Caco-2 (cell line): ENCODE results near the gene ARHGAP45. TPM values are rescaled to one million over a fixed set of nuclear protein-coding genes. Genes with fewer than 3 reads are reported as not detected.

Experiments
- BruUV-seq: library from RNA; stranded (reverse); fragments of 400-500 nt; replicated peaks from 2 replicates; lab custom pipeline; 2021; lab: Mats Ljungman, UMichigan
- CTCF ChIA-PET: fragments of 300-600 bp; sonication (Branson Sonifier 250); formaldehyde crosslinking; loops from one replicate; lab custom pipeline; 2022; ENCODE audit warnings: antibody characterized with exemption; lab: Charles Lee
- POLR2A ChIA-PET: fragments of 300-600 bp; sonication (Branson Sonifier 250); formaldehyde crosslinking; loops from one replicate; lab custom pipeline; 2022; ENCODE audit warnings: antibody characterized with exemption; lab: Charles Lee
- DNase-seq, 2 experiments: peaks; one replicate each; pipeline versions ENCODE4 v3.0.0 to v3.0.0-alpha.2; 2020 to 2022
- H3K27me3 ChIP-seq: replicated peaks from 2 replicates; pipeline ENCODE4 v1.6.0; 2011; ENCODE audit warnings: low read length; ENCODE audit not compliant: control insufficient read depth, insufficient read depth
- H3K36me3 ChIP-seq: 2 replicates; pipeline ENCODE4 v1.5.1; 2011; ENCODE audit warnings: low read length; ENCODE audit not compliant: control insufficient read depth, insufficient read depth
- H3K4me1 ChIP-seq: fragments of 250-450 bp; sonication (Bioruptor Pico); 2 replicates; pipeline ENCODE4 v1.5.1; 2020; ENCODE audit warnings: mild to moderate bottlenecking
- H3K4me3 ChIP-seq: 2 replicates; pipeline ENCODE4 v1.5.1; 2011; ENCODE audit warnings: low read depth, mild to moderate bottlenecking, control low read depth, low read length
- H3K9me3 ChIP-seq: fragments of 250-450 bp; sonication (Bioruptor Pico); 2 replicates; pipeline ENCODE4 v1.5.1; 2020; ENCODE audit warnings: mild to moderate bottlenecking, moderate library complexity
- H3K27ac Mint-ChIP-seq: one replicate; pipeline ENCODE4 v1.8.0; 2022; ENCODE audit warnings: mixed read lengths; ENCODE audit not compliant: unreplicated experiment
- H3K27me3 Mint-ChIP-seq: one replicate; pipeline ENCODE4 v1.8.0; 2022; ENCODE audit warnings: mixed read lengths; ENCODE audit not compliant: insufficient read depth, unreplicated experiment
- H3K36me3 Mint-ChIP-seq: one replicate; pipeline ENCODE4 v1.8.0; 2022; ENCODE audit warnings: mild to moderate bottlenecking, mixed read lengths; ENCODE audit not compliant: insufficient read depth, unreplicated experiment
- H3K4me1 Mint-ChIP-seq: one replicate; pipeline ENCODE4 v1.8.0; 2022; ENCODE audit warnings: low read depth, mixed read lengths; ENCODE audit not compliant: unreplicated experiment
- H3K4me3 Mint-ChIP-seq: one replicate; pipeline ENCODE4 v1.8.0; 2022; ENCODE audit warnings: mild to moderate bottlenecking, moderate library complexity, mixed read lengths; ENCODE audit not compliant: unreplicated experiment
- H3K9me3 Mint-ChIP-seq: one replicate; pipeline ENCODE4 v1.8.0; 2022; ENCODE audit warnings: mixed read lengths; ENCODE audit not compliant: unreplicated experiment
- intact Hi-C: fragments of 100-400 bp; cut with micrococcal nuclease; formaldehyde crosslinking; loops from one replicate; pipeline ENCODE4 v1.10.0; 2022; ENCODE audit not compliant: unreplicated experiment
- total RNA-seq: library from RNA; stranded (reverse); gene quantifications from 2 replicates; pipeline ENCODE4 v1.2.3, GENCODE V29; 2022
- TF ChIP-seq, protein P1 (sequence below), 2 experiments: fragments of 200-600 bp in 1 of 2; IDR thresholded peaks; 1 replicate in 1 of 2; 2 replicates in 1 of 2; pipeline versions ENCODE4 v1.5.1 to v1.8.0; 2011 to 2022; ENCODE audit warnings: antibody characterized with exemption in 1 of 2, control low read depth in 1 of 2, inconsistent platforms in 1 of 2, low read depth in 1 of 2, low read length in 1 of 2, mild to moderate bottlenecking in 1 of 2, moderate library complexity in 1 of 2; ENCODE audit not compliant: insufficient read depth in 1 of 2, severe bottlenecking in 1 of 2, unreplicated experiment in 1 of 2

Gene ARHGAP45
- total RNA-seq, 1 experiment from 2014 or later = 38.6 TPM

DNA sequence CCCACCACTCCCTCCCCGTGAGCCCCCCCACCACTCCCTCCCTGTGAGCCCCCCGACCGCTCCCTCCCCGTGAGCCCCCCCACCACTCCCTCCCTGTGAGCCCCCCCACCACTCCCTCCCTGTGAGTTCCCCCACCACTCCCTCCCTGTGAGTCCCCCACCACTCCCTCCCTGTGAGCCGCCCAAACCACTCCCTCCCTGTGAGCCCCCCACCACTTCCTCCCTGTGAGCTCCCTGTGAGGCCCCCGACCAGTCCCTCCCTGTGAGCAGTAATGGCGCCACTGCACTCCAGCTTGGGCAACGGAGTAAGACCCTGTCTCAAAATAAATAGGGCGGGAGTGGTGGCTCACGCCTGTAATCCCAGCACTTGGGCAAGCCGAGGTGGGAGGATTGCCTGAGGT lies 17.2 kb upstream of the ARHGAP45 start:
- no peaks in the 10 kb centered on the region for H3K9me3 ChIP-seq
- no peaks in the 10 kb centered on the region for H3K36me3 ChIP-seq
- no peak for DNase-seq
- no peaks in the 10 kb centered on the region for H3K4me1 ChIP-seq
- POLR2A ChIA-PET = no interaction called here
- Mint-ChIP-seq H3K27ac (no peak overlapping the region), H3K4me3 (no peak overlapping the region), H3K9me3 (no peaks in the 10 kb centered on the region), H3K36me3 (peaks cover 14% of the 10 kb centered on the region), H3K4me1 (no peaks in the 10 kb centered on the region), H3K27me3 (no peaks in the 10 kb centered on the region)
- H3K27me3 ChIP-seq = no peaks in the 10 kb centered on the region
- TF ChIP-seq, protein P1, sequence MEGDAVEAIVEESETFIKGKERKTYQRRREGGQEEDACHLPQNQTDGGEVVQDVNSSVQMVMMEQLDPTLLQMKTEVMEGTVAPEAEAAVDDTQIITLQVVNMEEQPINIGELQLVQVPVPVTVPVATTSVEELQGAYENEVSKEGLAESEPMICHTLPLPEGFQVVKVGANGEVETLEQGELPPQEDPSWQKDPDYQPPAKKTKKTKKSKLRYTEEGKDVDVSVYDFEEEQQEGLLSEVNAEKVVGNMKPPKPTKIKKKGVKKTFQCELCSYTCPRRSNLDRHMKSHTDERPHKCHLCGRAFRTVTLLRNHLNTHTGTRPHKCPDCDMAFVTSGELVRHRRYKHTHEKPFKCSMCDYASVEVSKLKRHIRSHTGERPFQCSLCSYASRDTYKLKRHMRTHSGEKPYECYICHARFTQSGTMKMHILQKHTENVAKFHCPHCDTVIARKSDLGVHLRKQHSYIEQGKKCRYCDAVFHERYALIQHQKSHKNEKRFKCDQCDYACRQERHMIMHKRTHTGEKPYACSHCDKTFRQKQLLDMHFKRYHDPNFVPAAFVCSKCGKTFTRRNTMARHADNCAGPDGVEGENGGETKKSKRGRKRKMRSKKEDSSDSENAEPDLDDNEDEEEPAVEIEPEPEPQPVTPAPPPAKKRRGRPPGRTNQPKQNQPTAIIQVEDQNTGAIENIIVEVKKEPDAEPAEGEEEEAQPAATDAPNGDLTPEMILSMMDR (IDR thresholded peaks at IDR 0.05; ENCODE audit: insufficient read depth in 1 of 2, low read depth in 1 of 2, low read length in 1 of 2, severe bottlenecking in 1 of 2, unreplicated experiment in 1 of 2) = no peak
- intact Hi-C loops = no loop called here
- CTCF ChIA-PET = no interaction called here
- BruUV-seq = no TSS peak
- no peak overlapping the region for H3K4me3 ChIP-seq

DNA sequence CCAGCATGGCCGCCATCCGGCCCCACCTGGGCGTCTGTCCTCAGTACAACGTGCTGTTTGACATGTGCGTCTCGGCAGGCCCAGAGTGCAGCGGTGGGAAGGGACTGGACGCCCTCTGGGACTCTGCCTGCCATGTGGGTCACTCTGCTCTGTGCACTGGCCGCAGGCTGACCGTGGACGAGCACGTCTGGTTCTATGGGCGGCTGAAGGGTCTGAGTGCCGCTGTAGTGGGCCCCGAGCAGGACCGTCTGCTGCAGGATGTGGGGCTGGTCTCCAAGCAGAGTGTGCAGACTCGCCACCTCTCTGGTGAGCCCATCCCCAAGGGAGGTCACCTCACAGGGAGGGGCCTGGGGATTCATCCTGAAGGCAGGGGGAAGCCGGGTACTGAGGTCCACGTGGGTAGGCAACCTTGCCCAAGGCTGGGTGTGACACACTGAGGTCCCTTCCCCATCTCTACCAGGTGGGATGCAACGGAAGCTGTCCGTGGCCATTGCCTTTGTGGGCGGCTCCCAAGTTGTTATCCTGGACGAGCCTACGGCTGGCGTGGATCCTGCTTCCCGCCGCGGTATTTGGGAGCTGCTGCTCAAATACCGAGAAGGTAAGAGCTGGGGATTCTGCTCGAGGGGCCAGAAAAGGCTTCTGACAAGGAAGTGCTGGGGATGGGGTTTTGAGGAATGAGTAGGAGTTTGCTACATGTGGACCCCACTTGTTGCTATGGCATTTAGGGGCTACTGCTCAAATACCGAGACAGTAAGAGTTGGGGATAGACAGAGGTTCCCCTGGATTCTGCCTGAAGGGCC lies 15.8 kb upstream of the ARHGAP45 start:
- TF ChIP-seq, protein P1 (IDR thresholded peaks at IDR 0.05; ENCODE audit: insufficient read depth in 1 of 2, low read depth in 1 of 2, low read length in 1 of 2, severe bottlenecking in 1 of 2, unreplicated experiment in 1 of 2) = no peak
- no peaks in the 10 kb centered on the region for H3K27me3 ChIP-seq
- no TSS peak for BruUV-seq
- H3K9me3 Mint-ChIP-seq = no peaks in the 10 kb centered on the region
- H3K4me3 Mint-ChIP-seq = no peak overlapping the region
- no peak for DNase-seq
- CTCF ChIA-PET = no interaction called here
- no peak overlapping the region for H3K27ac Mint-ChIP-seq
- no peaks in the 10 kb centered on the region for H3K27me3 Mint-ChIP-seq
- H3K36me3 ChIP-seq = no peaks in the 10 kb centered on the region
- H3K4me1 Mint-ChIP-seq = no peaks in the 10 kb centered on the region
- intact Hi-C loops = no loop called here
- no peaks in the 10 kb centered on the region for H3K4me1 ChIP-seq
- peaks cover 6% of the 10 kb centered on the region for H3K36me3 Mint-ChIP-seq
- POLR2A ChIA-PET = no interaction called here
- no peak overlapping the region for H3K4me3 ChIP-seq
- no peaks in the 10 kb centered on the region for H3K9me3 ChIP-seq

DNA sequence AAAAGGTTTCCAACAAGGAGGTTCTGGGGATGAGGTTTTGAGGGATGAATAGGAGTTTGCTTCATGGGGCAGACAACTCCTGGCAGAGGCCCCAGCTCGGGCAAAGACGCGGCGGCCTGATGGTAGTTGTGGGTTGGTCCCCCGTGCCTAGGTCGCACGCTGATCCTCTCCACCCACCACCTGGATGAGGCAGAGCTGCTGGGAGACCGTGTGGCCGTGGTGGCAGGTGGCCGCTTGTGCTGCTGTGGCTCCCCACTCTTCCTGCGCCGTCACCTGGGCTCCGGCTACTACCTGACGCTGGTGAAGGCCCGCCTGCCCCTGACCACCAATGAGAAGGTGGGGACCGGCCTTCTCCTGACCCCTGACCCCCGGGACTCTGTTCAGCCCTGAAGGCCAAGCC lies 15.2 kb upstream of the ARHGAP45 start:
- H3K27ac Mint-ChIP-seq = no peak overlapping the region

More for the DNA sequence above, 15.2 kb upstream of the ARHGAP45 start:
- CTCF ChIA-PET = no interaction called here
- no peaks in the 10 kb centered on the region for H3K9me3 Mint-ChIP-seq
- Histone ChIP-seq H3K27me3 (no peaks in the 10 kb centered on the region), H3K4me1 (no peaks in the 10 kb centered on the region), H3K4me3 (no peak overlapping the region), H3K9me3 (no peaks in the 10 kb centered on the region), H3K36me3 (no peaks in the 10 kb centered on the region)
- H3K36me3 Mint-ChIP-seq = peaks cover 6% of the 10 kb centered on the region
- no peak for DNase-seq
- TF ChIP-seq, protein P1 (IDR thresholded peaks at IDR 0.05; ENCODE audit: insufficient read depth in 1 of 2, low read depth in 1 of 2, low read length in 1 of 2, severe bottlenecking in 1 of 2, unreplicated experiment in 1 of 2) = no peak
- H3K4me3 Mint-ChIP-seq = no peak overlapping the region
- intact Hi-C loops = no loop called here
- H3K27me3 Mint-ChIP-seq = no peaks in the 10 kb centered on the region
- no peaks in the 10 kb centered on the region for H3K4me1 Mint-ChIP-seq
- BruUV-seq = no TSS peak
- POLR2A ChIA-PET = no interaction called here
